Neural cell (in vitro differentiated cells): Measurements from ENCODE around the gene NFKBIZ. TPM values are rescaled to one million over a fixed set of nuclear protein-coding genes. Genes with fewer than 3 reads are reported as not detected.

Experiments used
- H2AFZ ChIP-seq: fragments of 200-600, 300-800 bp; sonication (generic), shearing (Covaris generic); 2 replicates; pipeline ENCODE4 v1.6.0; 2014; ENCODE audit warnings: low read depth, mild to moderate bottlenecking, antibody characterized with exemption, low read length, moderate library complexity
- H3F3A ChIP-seq: fragments of 200-600 bp; shearing (Covaris generic); 2 replicates; pipeline ENCODE4 v1.6.1; 2016; ENCODE audit warnings: mild to moderate bottlenecking, moderate library complexity, mixed read lengths, antibody characterized with exemption, low read length; ENCODE audit not compliant: insufficient read depth, poor library complexity, severe bottlenecking
- H3K27ac ChIP-seq: fragments of 200-600, 300-800 bp; sonication (generic), shearing (Covaris generic); 2 replicates; pipeline ENCODE4 v1.5.1; 2014; ENCODE audit warnings: mild to moderate bottlenecking, low read length, moderate library complexity
- H3K27me3 ChIP-seq: fragments of 300-800, 200-600 bp; sonication (generic), shearing (Covaris generic); 2 replicates; pipeline ENCODE4 v1.6.0; 2014; ENCODE audit warnings: mild to moderate bottlenecking, low read depth, low read length, moderate library complexity; ENCODE audit not compliant: insufficient read depth
- H3K36me3 ChIP-seq: fragments of 300-800, 200-600 bp; sonication (generic), shearing (Covaris generic); 2 replicates; pipeline ENCODE4 v1.5.1; 2014; ENCODE audit warnings: mild to moderate bottlenecking, antibody characterized with exemption, low read length, moderate library complexity; ENCODE audit not compliant: insufficient read depth
- H3K4me2 ChIP-seq: fragments of 300-800, 200-600 bp; sonication (generic), shearing (Covaris generic); 2 replicates; pipeline ENCODE4 v1.6.0; 2014; ENCODE audit warnings: mild to moderate bottlenecking, low read length
- H3K4me3 ChIP-seq: fragments of 300-800, 200-600 bp; sonication (generic), shearing (Covaris generic); 2 replicates; pipeline ENCODE4 v1.5.1; 2014; ENCODE audit warnings: mild to moderate bottlenecking, low read length, moderate library complexity
- H3K79me2 ChIP-seq: fragments of 200-600 bp; shearing (Covaris generic); replicated peaks from 2 replicates; pipeline ENCODE4 v1.6.0; 2014; ENCODE audit warnings: mild to moderate bottlenecking, low read length, moderate library complexity; ENCODE audit not compliant: insufficient read depth
- H3K9ac ChIP-seq: fragments of 300-800, 200-600 bp; sonication (generic), shearing (Covaris generic); 2 replicates; pipeline ENCODE4 v1.6.1; 2016; ENCODE audit warnings: mild to moderate bottlenecking, low read length, mixed read lengths
- H3K9me2 ChIP-seq: fragments of 200-600 bp; shearing (Covaris generic); 2 replicates; pipeline ENCODE4 v1.6.1; 2016; ENCODE audit warnings: mild to moderate bottlenecking, low read length, mixed read lengths; ENCODE audit not compliant: insufficient read depth
- H3K9me3 ChIP-seq: fragments of 200-600, 300-800 bp; sonication (generic), shearing (Covaris generic); 2 replicates; pipeline ENCODE4 v1.6.1; 2016; ENCODE audit warnings: mild to moderate bottlenecking, mixed run types, low read length, moderate library complexity, mixed read lengths
- H4K20me1 ChIP-seq: fragments of 200-600 bp; shearing (Covaris generic); 2 replicates; pipeline ENCODE4 v1.6.1; 2016; ENCODE audit warnings: mild to moderate bottlenecking, mixed run types; ENCODE audit not compliant: insufficient read depth
- EP300 ChIP-seq: fragments of 450-650 bp; conservative IDR thresholded peaks from 2 replicates; pipeline ENCODE4 v1.6.1; 2014; ENCODE audit warnings: antibody characterized with exemption, mild to moderate bottlenecking, moderate library complexity; ENCODE audit not compliant: poor library complexity, severe bottlenecking
- EZH2 ChIP-seq: fragments of 200-600, 300-800 bp; shearing (Covaris generic), sonication (generic); IDR thresholded peaks from 2 replicates; pipeline ENCODE4 v1.6.1; 2014; ENCODE audit warnings: antibody characterized with exemption, low read length, borderline replicate concordance, mild to moderate bottlenecking; ENCODE audit not compliant: insufficient read depth, poor library complexity, severe bottlenecking
- MXI1 ChIP-seq: fragments of 450-650 bp; conservative IDR thresholded peaks from 2 replicates; pipeline ENCODE4 v1.6.1; 2014; ENCODE audit warnings: antibody characterized with exemption, mild to moderate bottlenecking; ENCODE audit not compliant: poor library complexity, severe bottlenecking
- POLR2AphosphoS5 ChIP-seq: IDR thresholded peaks from 2 replicates; pipeline ENCODE4 v1.6.1; 2012
- RAD21 ChIP-seq: fragments of 450-650 bp; conservative IDR thresholded peaks from 2 replicates; pipeline ENCODE4 v1.6.1; 2014; ENCODE audit warnings: antibody characterized with exemption, mild to moderate bottlenecking, moderate library complexity
- REST ChIP-seq: IDR thresholded peaks from 2 replicates; pipeline ENCODE4 v1.6.1; 2012; ENCODE audit warnings: borderline replicate concordance
- SMC3 ChIP-seq: fragments of 450-650 bp; conservative IDR thresholded peaks from 2 replicates; pipeline ENCODE4 v1.6.1; 2014; ENCODE audit warnings: antibody characterized with exemption, mild to moderate bottlenecking, moderate library complexity; ENCODE audit not compliant: poor library complexity
- TAF1 ChIP-seq: IDR thresholded peaks from 2 replicates; pipeline ENCODE4 v1.6.1; 2012; ENCODE audit warnings: low read depth
- polyA plus RNA-seq: library from polyadenylated mRNA; depleted of rRNA; stranded (reverse); fragments of >200 nt; gene quantifications from 2 replicates; pipeline ENCODE4 v1.2.3, GENCODE V29; 2014
- TF ChIP-seq, protein P1 (sequence below): fragments of 450-650 bp; IDR thresholded peaks from 2 replicates; pipeline ENCODE4 v1.5.1; 2014; ENCODE audit warnings: antibody characterized with exemption, mild to moderate bottlenecking, moderate library complexity; ENCODE audit not compliant: poor library complexity, severe bottlenecking

The NFKBIZ gene
- polyA plus RNA-seq, 1 donor from 2014 or later, result 0.84 TPM

DNA sequence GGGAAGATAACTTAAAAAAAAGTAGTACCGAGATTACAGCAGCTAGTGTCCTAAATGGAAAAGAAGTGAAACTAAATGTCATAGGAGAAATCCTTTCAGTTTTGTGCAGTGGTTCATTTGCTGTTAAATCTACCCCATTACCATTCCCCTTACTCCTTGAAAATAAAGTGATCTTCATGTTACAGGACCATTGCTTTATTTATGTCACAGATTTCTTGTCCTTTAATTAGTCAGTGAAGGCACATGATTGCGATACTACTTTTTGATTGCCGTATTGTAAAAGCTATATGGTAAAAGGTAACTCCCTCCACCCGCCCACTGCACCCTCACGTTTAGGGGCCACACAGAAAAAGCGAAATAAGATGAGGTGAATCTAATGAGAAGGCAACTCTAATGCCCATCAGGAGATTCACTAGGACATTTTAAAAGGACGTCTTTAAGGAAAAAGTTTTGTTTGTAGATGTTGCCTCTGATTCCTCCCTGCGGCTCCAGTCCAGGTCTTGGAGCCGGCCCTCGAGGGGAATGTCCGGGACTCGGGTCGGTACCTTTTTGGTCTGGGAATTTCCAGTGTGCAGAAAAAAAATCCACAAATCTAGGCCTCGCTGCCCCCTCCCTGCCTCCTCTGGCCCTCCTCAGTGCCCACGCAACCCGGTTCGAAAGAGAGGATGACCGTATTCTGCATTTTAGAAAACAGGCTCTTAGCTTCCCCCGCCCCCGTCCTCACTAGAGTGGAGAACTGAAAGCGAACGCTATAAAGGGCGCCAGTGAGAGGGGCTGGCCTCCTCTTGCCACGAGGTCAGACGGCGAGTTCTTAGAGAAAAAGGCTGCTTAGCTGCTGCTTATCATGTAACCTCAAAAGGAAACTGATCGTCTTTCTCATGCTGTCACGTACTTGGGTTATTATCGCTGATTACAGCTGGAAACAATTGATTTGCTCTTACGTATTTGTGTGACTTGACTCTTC, 21.8 kb upstream of the NFKBIZ start:
- Histone ChIP-seq H3K4me3 (peak overlapping the region; percentile 43), H3K36me3 (no peaks in the 10 kb centered on the region), H3K27me3 (no peaks in the 10 kb centered on the region), H3K9me2 (no peaks in the 10 kb centered on the region), H3K27ac (no peak overlapping the region), H3K9ac (peak overlapping the region; percentile 21), H2AFZ (no peak overlapping the region), H4K20me1 (no peaks in the 10 kb centered on the region), H3K79me2 (no peaks in the 10 kb centered on the region), H3F3A (no peaks in the 10 kb centered on the region), H3K4me2 (no peak overlapping the region), H3K9me3 (no peaks in the 10 kb centered on the region)
- TF ChIP-seq, protein P1, sequence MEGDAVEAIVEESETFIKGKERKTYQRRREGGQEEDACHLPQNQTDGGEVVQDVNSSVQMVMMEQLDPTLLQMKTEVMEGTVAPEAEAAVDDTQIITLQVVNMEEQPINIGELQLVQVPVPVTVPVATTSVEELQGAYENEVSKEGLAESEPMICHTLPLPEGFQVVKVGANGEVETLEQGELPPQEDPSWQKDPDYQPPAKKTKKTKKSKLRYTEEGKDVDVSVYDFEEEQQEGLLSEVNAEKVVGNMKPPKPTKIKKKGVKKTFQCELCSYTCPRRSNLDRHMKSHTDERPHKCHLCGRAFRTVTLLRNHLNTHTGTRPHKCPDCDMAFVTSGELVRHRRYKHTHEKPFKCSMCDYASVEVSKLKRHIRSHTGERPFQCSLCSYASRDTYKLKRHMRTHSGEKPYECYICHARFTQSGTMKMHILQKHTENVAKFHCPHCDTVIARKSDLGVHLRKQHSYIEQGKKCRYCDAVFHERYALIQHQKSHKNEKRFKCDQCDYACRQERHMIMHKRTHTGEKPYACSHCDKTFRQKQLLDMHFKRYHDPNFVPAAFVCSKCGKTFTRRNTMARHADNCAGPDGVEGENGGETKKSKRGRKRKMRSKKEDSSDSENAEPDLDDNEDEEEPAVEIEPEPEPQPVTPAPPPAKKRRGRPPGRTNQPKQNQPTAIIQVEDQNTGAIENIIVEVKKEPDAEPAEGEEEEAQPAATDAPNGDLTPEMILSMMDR, result no peak
- TF ChIP-seq RAD21, result no peak
- TF ChIP-seq POLR2AphosphoS5, result no peak
- TF ChIP-seq MXI1, result no peak
- TF ChIP-seq EP300, result no peak
- TF ChIP-seq SMC3, result no peak
- no peak for TF ChIP-seq TAF1
- TF ChIP-seq REST, result no peak

GRCh38 chr3:101828276-101828675, 21.0 kb upstream of the NFKBIZ start:
- H3K9ac ChIP-seq, result no peak overlapping the region

More at GRCh38 chr3:101828276-101828675, 21.0 kb upstream of the NFKBIZ start:
- Histone ChIP-seq H3K36me3 (no peaks in the 10 kb centered on the region), H3K4me3 (no peak overlapping the region), H3K79me2 (no peaks in the 10 kb centered on the region), H3K27me3 (no peaks in the 10 kb centered on the region), H2AFZ (no peak overlapping the region), H3F3A (no peaks in the 10 kb centered on the region), H3K9me2 (no peaks in the 10 kb centered on the region), H4K20me1 (no peaks in the 10 kb centered on the region), H3K9me3 (no peaks in the 10 kb centered on the region), H3K27ac (no peak overlapping the region), H3K4me2 (no peak overlapping the region)
- no peak for TF ChIP-seq REST
- TF ChIP-seq TAF1, result no peak
- no peak for TF ChIP-seq SMC3
- no peak for TF ChIP-seq RAD21
- no peak for TF ChIP-seq EP300
- TF ChIP-seq, protein P1, result no peak
- no peak for TF ChIP-seq POLR2AphosphoS5
- TF ChIP-seq MXI1, result no peak
- TF ChIP-seq EZH2, result no peak
